HEK293T (cell line): ENCODE measurements around the gene PCSK5.

Experiments used
- ELF4 ChIP-seq: fragments of 450-650 bp; IDR thresholded peaks from 2 replicates; pipeline ENCODE4 v1.6.1; 2017; ENCODE audit warnings: antibody characterized with exemption
- SP1 ChIP-seq: fragments of 450-650 bp; IDR thresholded peaks from 2 replicates; pipeline ENCODE4 v1.6.1; 2017

DNA sequence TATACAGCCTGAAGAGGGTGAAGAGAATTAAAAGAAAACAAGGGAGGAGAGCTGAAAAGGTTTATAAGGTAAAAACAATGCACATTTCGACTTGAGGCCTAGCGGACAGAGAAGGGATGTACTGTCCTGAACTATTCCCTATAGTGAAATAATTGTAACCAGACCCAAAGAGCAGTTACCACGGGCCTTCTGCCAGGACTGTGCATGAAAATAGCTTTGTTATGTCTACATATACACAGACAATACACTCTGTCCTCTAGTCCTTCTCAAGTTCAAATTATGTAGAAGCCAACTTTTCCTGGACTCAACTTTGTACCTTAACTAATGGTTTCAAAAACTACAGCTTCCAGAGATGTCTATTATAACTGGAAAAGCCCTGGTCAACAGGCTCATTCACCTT lies 223.7 kb downstream of the PCSK5 start:
- TF ChIP-seq ELF4, result no peak
- no peak for TF ChIP-seq SP1
